Tibial nerve (tissue), 4 donors: ENCODE results near the gene C1orf174.

Experiments
- CTCF ChIP-seq, 5 experiments: fragments of 200-600 bp in 3 of 5; fragments of 450-650 bp in 2 of 5; sonication (generic) in 3 of 5; IDR thresholded peaks; one replicate each; pipeline ENCODE4 v1.5.1; 2016 to 2019; ENCODE audit warnings: antibody characterized with exemption in 5 of 5, mild to moderate bottlenecking in 3 of 5, moderate library complexity in 2 of 5
- EP300 ChIP-seq, 2 donors: sonication (generic); formaldehyde crosslinking; IDR thresholded peaks; one replicate each; pipeline ENCODE4 v1.6.1; 2017; ENCODE audit warnings: antibody characterized with exemption in 2 of 2, mild to moderate bottlenecking in 1 of 2
- POLR2A ChIP-seq, 2 donors: fragments of 450-650 bp; IDR thresholded peaks; one replicate each; pipeline ENCODE4 v1.6.1; 2017; ENCODE audit warnings: antibody characterized with exemption in 2 of 2, mild to moderate bottlenecking in 2 of 2, moderate library complexity in 2 of 2

DNA sequence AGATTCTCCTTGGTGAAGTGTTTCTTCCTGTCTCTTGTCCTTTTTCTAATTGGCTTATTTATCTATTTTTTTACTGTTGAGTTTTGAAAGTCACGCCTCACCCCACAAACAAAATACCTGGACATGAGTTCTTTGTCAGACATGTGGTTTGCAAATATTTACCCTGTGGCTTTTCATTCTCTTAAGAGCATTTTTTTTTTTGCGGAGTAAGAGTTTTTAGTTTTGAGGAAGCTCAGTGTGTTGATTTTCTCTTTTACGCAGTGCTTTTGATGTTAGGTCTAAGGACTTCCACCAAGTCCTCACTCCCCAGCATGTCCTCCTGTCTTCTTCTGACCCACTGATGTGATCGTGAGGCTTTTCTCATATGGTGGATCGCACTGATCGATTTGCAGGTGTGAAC is 35.2 kb downstream of the C1orf174 start:
- TF ChIP-seq EP300 (IDR thresholded peaks at IDR 0.05) (no peak), POLR2A (IDR thresholded peaks at IDR 0.05) (no peak), CTCF (IDR thresholded peaks at IDR 0.05) (no peak)
